Stimulated activated CD4-positive, alpha-beta T cell treated with anti-CD3 and anti-CD28 coated beads, Interleukin-12 subunit alpha, Interleukin-12 subunit beta, amount 100 ng/mL, for 4 hours (primary cell): ENCODE data around the gene IL17B.

Experiments
- DNase-seq: peaks from one replicate; pipeline ENCODE4 v3.0.0-alpha.2; 2020

Gene IL17B

DNA sequence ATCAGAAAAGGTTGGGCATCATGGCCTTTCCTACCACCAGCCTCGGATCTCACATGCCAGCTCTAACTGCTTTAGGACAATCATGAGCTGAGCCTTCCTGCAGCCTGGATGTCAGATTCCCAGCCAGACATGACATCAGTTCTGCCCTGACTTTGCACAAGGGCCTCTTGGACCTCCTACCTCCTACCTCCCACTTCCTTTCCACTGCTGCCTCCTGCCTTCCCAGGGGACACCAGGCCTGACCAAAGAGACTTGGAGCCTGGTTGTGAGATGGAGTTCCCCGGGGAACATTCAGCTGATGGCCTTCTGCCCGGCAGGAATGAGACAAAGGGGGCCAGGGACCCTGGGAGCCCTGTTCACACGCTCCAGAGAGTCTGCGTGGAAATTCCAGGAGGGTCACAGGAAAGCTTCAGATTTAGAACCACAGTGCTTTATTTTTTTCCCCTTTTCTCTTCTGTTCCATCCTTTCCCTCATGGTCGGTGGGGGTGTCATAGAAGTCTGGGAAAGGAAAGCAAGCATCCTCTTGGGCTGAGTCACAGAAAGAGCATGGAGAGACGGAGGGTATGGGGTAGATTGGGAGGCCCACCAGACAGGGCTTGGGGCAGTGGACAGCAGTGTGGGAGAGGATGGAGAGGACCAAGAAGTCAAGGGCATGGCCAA, 35.4 kb upstream of the IL17B start:
- no peak for DNase-seq

DNA sequence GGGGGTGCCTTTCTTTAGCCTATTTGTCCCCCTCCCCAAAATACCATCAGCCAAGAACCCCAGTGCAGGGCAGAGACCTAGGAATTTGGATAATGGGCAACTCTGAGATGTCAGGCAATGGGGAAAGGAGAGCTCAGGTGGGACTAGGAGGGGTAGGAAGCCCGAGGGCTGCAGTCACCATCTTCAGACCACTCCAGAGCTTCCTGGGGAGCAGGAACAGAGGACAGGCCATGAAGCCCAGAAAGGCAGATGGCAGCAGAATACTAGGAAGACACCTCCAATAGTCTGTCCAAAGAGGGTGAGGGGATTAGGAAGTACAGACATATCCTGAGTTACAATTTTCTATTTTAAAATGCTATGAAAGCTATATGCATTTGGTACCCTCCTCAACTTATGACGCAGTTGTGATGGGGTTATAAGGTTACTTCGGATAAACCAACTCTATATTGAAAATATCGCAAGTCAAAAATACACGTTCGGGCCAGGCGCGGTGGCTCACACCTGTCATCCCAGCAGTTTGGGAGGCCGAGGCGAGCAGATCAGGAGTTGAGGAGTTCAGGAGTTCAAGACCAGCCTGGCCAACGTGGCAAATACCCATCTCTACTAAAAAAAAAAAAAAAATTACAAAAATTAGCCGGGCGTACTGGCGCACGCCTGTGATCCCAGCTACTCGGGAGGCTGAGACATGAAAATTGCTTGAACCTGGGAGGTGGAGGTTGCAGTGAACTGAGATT, 34.6 kb upstream of the IL17B start:
- no peak for DNase-seq

- no peak for DNase-seq
Observed at GRCh38 chr5:149412783-149413476, 33.8 kb upstream of the IL17B start.

DNA sequence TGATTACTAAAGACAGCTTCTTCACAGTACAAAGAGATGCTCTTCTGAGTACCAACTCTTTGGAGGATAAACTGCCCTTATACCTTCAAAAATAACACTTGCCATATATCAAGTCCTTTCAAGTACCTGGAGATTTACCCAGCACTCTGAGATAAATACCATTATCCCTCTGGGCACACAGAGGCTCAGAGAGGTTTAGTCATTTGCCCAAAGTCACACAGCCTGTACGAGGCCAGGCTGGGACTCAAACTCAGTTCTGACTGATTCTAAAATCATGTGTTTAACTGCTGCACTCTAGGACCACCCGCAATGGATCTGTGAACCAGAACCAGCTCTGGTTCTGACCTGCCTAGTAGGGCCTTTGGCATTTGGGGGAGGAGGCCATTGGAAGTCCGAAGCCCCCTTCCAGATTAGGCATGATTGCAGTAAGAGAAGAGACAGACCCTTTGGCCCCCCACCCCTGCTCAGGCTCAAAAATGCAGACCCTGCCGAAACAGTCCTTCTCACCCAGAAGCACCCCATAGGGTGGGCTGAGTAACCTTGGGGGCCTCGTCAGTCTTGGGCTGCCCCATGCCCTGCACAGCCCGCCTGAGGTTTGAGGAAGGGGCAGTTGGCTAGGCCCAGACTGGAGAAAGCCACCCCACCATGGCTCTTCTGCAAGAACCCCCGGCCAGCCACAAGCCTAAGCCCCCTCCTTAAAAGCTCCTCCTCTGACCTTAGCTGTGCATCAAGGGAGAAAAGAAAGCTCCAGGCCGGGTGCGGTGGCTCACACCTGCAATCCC, 32.8 kb upstream of the IL17B start:
- no peak for DNase-seq

GRCh38 chr5:149410721-149411432, 31.8 kb upstream of the IL17B start:
- no peak for DNase-seq

DNA sequence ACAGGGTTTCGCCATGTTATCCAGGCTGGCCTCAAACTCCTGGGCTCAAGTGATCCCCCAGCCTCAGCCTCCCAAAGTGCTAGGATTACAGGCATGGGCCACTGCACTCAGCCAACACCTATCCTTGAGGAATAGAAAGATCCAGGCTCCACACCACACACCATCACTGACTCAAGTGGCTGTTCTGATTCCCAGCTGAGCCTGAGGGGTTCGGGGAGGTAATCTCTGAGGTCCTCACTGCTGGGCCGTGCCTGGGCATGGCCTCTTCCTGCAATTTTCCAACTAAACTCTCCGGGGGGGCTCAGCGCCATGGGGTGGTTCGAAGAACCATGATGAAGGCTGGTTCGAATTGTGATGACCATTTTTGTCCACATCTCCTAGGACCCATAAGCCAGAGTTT, 31.0 kb upstream of the IL17B start:
- no peak for DNase-seq

DNA sequence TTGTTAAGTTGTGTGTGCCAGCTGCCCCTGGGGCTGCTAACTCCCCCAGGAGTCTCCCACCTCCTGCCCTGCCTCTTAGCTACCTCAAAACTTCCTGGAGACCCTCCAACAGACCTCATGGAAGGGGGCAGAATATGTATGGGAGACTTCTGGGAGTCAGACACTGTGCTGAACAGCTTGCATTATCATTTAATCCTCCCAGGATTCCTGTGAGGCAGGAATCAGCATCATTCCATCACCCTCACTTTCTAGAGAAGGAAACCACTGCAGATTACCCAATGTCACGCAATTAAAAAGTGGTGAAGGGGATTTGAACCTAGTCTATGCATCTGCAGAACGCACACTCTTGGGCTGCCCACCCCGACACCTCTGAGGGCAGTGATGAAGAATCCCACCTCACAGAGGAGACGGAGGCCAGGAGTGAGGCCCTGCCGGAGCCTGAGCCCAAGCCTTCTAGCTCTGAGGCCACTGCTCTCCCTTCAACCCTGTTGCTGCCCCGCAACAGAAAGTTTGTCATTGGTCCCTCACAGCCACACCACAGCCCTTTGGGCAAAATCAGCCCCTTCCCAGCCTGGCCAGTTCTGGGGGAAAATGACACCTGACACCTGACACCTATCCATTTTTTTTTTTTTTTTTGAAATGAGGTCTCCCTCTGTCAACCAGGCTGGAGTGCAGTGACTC, 30.3 kb upstream of the IL17B start:
- DNase-seq, result no peak

- DNase-seq, result no peak
Observed at GRCh38 chr5:149408252-149409099, 29.4 kb upstream of the IL17B start.

DNA sequence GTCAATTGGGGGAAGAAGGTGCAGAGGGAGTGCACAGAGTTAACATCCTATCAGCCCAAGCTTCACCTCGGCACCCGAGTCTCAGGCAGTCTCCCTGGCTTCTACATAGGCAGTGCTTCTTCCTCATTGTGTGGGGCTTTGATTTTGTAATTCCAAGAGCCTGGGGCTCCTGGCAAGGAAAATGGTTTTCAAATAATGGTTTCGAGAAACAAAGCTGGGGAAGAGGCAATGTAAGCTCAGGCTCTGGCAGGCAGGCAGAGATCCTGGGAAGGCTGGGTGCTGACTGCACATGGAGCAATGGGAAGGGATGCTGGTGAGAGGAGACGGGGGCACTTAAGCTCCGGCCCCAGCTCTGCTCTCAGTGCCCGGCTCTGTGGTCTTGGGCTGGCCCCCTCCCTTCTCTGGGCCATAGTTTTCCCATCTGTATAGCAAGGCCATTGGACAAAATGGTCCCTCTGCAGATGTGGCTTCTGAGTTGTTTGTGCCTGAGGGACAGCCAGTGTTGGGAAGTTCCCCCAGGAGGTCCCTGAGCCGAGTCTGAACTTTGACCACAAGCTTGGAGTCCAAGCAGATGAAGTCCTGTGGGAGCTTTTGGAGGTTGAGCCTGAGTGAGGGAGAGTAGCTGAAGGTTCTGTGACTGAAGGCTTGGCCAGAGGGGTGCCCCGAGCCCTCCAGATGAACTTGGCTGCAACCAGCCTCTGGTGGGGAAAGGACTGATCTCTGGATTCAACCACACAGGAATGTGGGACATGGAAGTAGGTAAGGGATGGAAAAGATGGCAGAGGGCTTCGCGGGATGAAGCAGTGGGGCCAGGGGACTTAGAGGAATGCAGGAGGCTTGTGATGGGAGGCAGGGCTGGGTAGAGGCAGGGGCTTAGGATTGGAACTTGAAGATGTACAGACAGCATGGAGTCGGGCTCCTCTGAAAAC, 28.5 kb upstream of the IL17B start:
- DNase-seq, result no peak

GRCh38 chr5:149406979-149407306, 27.9 kb upstream of the IL17B start:
- no peak for DNase-seq

GRCh38 chr5:149406203-149406978, 27.3 kb upstream of the IL17B start:
- DNase-seq, result no peak

DNA sequence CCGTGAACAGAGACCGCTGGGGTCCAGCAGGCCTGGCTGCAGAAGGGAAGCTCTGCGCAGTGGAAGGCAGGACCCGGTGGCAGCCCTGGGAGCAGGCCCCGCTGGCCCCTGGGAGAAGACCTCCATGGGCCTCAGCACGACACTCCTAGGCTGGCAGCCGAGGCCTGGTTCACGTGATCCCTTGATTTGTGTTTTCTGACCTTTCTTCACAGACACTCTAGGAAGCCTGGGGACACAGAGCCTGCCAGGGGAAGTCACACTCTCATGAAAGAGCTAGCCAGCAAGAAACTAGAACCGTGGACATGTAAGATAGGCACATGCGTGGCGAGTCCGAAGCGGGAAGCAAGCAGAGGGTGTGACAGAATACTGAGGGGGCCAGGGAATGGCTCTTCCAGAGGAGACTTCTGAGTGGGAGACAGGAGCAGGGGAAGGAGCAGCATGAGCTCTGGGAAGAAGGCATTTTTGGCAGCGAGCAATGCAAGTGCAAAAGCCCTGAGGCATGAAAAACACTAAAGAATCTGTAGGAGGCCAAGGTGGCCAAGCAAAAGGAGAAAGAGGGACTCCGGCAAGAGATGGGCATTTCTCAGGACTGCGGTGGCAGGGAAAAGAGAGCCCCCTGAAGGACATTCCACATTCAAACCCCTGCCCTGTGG, 26.6 kb upstream of the IL17B start:
- DNase-seq, result no peak

- no peak for DNase-seq
Observed at GRCh38 chr5:149404746-149405549, 25.9 kb upstream of the IL17B start.

DNA sequence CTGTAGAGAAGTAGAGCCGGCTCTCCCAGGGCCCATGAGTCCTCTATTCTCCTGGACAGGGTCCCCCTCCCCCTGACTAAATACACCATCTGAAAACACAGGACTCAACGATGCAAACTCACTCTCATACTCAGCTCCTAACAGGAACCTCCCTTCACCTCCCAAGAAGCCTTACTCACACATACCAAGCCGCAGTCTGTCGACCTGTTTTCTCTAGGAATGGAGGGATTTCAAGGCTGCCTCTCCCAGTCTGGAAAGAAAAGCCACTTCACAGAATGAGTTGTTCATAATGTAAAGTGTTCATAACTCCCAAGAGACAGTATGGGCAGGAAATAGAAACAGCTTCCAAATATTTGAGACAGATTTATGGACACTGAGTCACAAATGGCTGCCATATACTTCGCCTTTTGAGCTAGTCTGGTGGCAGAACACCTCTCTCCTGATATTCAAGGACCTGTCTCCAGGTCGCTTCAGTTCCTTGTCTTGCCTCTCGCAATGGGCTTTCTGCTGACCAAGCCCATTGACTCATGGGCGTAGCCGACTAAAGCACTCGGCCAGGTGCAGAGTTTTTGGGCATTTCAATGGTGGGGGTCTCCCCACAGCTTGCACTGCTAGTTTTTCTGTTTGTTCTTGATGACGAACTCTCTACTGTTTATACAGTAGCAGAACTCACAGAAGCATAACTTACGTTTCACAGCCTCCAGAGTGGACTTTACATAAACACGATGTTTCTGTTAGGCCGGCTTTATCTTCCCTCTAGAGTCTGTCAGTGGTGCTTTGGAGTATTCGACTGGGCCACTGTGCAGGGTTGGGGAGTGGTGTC, 25.0 kb upstream of the IL17B start:
- no peak for DNase-seq

GRCh38 chr5:149402291-149402690, 23.2 kb upstream of the IL17B start:
- DNase-seq, result no peak

DNA sequence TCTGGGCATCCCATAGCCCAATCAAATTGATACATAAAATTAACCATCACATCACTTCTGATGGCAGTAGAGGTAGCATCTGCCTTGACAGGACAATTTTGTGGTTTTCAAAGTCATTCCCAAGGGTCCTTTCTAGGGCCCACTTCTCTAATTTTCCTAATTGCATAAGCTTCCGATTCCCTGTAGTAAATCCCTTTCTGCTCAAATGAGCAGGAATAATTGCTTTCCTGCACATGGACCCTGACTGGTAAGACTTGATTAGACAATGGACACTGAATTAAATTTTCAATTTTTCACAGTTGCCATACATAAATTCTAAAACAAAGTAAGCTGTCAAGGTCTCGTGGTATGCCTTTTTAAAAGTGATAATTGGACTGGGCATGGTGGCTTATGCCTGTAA, 22.0 kb upstream of the IL17B start:
- DNase-seq, result no peak

DNA sequence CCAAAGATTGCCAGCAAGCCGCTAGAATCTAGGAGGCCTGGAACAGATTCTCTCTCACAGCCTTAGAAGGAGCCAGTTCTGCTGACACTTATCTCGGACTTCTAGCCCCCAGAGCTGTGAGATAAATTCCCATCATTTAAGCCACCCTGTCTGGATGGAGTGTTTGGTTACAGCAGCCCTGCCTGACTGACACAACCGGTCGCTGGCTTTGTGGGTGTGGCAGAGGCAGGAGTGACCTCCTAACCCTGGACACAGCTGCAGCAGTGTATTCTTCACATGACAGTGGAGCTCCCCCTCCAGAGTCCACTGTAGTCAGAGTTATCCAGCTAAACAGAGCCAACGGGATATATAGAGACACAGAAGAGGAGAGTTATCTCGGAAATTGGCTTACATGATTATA, 21.2 kb upstream of the IL17B start:
- DNase-seq, result no peak
